Measurements from ENCODE around the gene CASKIN1.
A peak's percentile ranks its signal among the peaks of the same experiment; 100 is the strongest.
"Not testable (repeated sequence)": the region's sequence is repeated elsewhere in the genome, so short reads cannot be mapped to it uniquely, and the experiment has no call there.

The CASKIN1 gene

DNA sequence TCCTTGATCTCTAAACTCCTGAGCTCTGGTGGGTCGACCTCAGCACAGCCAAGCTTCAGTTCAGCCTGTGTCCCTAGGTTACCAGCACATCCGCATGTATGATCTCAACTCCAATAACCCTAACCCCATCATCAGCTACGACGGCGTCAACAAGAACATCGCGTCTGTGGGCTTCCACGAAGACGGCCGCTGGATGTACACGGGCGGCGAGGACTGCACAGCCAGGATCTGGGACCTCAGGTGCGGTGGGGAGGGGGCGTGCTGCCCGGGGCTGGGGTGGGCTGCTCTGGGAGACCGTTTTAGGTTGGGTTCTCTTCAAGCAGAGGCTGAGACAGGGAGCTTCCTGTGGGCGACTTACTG, 10.0 kb upstream of the CASKIN1 start:
- Histone ChIP-seq H3K36me3 (ENCODE audit: control insufficient read depth, insufficient read depth, low read length) (peaks cover 16% of the 10 kb centered on the region), H3K27me3 (replicated peaks; ENCODE audit: control insufficient read depth, insufficient read depth, low read length) (no peaks in the 10 kb centered on the region), H3K4me3 (replicated peaks; ENCODE audit: low read depth, low read length) (peak overlapping the region; percentile 88)
- TF ChIP-seq, protein P1, sequence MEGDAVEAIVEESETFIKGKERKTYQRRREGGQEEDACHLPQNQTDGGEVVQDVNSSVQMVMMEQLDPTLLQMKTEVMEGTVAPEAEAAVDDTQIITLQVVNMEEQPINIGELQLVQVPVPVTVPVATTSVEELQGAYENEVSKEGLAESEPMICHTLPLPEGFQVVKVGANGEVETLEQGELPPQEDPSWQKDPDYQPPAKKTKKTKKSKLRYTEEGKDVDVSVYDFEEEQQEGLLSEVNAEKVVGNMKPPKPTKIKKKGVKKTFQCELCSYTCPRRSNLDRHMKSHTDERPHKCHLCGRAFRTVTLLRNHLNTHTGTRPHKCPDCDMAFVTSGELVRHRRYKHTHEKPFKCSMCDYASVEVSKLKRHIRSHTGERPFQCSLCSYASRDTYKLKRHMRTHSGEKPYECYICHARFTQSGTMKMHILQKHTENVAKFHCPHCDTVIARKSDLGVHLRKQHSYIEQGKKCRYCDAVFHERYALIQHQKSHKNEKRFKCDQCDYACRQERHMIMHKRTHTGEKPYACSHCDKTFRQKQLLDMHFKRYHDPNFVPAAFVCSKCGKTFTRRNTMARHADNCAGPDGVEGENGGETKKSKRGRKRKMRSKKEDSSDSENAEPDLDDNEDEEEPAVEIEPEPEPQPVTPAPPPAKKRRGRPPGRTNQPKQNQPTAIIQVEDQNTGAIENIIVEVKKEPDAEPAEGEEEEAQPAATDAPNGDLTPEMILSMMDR (IDR thresholded peaks at IDR 0.05; ENCODE audit: insufficient read depth, low read length, poor library complexity, severe bottlenecking), result no peak
- DNase-seq (ENCODE audit: extremely low read depth, insufficient read length), result no peak

DNA sequence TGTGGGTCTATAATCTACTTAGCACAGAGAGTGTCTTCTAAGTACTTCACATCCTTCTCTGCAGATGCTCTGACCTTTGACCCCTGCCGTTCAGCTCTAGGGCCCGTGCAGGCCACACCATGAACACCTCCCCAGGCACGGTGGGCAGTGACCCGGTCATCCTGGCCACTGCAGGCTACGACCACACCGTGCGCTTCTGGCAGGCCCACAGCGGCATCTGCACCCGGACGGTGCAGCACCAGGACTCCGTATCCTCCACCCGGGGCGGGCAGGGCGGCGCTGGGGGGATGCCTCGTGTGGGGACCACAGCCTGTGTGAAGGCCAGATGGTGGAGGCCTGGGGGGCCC, 9.5 kb upstream of the CASKIN1 start:
- Histone ChIP-seq H3K36me3 (ENCODE audit: control insufficient read depth, insufficient read depth, low read length) (peaks cover 16% of the 10 kb centered on the region), H3K4me3 (replicated peaks; ENCODE audit: low read depth, low read length) (peak overlapping the region; percentile 88), H3K27me3 (replicated peaks; ENCODE audit: control insufficient read depth, insufficient read depth, low read length) (no peaks in the 10 kb centered on the region)
- DNase-seq (ENCODE audit: extremely low read depth, insufficient read length), result no peak
- TF ChIP-seq, protein P1 (IDR thresholded peaks at IDR 0.05; ENCODE audit: insufficient read depth, low read length, poor library complexity, severe bottlenecking), result no peak

DNA sequence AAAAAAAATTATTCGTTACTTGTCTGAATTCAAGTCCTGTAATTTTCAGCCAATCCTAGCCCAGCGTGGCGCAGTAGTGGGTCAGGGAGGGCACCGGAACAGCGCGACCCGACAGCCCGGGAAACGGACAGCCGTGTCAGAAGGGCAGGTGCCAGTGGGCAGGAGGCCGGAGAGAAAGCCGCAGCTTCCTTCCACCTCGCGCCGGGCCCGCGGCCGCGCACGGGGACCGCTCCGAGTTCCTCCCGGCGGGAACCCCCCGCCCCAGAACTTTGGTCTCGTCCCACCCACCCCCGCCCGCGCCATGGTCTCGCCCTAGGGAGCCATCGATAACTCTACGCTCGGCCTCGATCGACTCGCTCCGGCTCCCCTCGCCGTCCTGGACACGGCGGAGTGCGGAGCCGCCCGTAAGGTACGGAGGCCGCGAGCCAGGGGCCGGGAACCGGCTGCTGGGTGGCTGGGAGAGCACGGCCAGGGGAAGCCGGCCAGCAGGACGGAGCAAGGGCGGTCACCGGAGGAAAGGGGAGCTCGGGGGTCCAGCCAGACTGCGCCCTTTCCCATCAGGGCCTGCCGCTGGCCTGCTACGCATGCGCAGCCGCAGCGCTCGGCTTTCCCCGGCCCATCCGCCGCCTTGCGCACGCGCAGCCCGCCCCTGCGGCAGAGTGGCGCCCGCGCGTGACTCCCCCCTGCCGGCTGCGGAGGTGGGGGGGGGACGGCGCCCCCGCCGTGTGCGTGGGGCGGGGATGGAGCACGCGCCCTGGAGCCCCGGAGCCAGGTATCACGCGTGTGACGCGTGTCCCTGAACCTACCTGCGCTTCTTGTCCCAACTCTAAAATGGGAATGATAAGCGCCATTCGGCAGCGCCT, 8.9 kb upstream of the CASKIN1 start, which contains the start of gene MLST8:
Gene MLST8, plus strand, starts transcription at position 351 of the 863 bp plus-strand sequence. CDS start 632 bp downstream, outside the sequence.
- TF ChIP-seq, protein P1 (IDR thresholded peaks at IDR 0.05; ENCODE audit: insufficient read depth, low read length, poor library complexity, severe bottlenecking), result peak; percentile 13
- Histone ChIP-seq H3K4me3 (replicated peaks; ENCODE audit: low read depth, low read length) (peak within 1 kb of the TSS; percentile 88), H3K27me3 (replicated peaks; ENCODE audit: control insufficient read depth, insufficient read depth, low read length) (no peaks in the 10 kb centered on the region), H3K36me3 (ENCODE audit: control insufficient read depth, insufficient read depth, low read length) (peaks cover 16% of the 10 kb centered on the region)
- peak; percentile 94 for DNase-seq (ENCODE audit: extremely low read depth, insufficient read length)

DNA sequence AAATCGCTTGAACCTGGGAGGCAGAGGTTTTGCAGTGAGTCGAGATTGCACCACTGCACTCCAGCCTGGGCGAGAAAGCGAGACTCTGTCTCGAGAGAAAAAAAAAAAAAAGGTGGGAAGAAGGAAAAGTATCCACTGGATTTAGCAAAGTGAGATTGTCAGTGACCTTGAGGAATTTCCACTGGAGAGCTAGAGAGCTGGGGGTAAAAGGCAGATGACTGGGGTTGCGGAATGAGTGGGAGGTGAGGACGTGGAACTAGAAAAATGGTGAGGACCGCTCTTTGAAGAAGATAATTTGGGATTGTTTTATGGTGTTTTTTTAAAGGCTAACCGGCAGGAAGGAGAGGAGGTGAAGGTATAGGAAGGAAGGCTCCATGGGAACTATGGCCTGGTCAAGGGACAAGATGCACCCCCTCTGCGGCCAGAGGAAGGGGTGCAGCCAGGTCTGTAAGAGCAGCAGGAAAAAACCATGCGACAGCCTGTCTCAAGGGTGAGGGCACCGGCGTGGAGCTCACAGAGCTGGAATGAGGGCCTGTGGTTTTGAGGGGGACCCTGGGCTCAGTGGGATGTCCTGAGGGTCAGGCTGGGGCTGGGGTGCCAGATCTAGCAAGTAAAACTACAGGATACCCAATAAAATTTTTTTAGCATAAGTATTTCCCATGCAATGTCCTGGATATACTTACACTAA, 8.2 kb upstream of the CASKIN1 start:
- DNase-seq (ENCODE audit: extremely low read depth, insufficient read length), result no peak
- Histone ChIP-seq H3K4me3 (replicated peaks; ENCODE audit: low read depth, low read length) (peak overlapping the region; percentile 88), H3K36me3 (ENCODE audit: control insufficient read depth, insufficient read depth, low read length) (peaks cover 14% of the 10 kb centered on the region), H3K27me3 (replicated peaks; ENCODE audit: control insufficient read depth, insufficient read depth, low read length) (no peaks in the 10 kb centered on the region)
- TF ChIP-seq, protein P1 (IDR thresholded peaks at IDR 0.05; ENCODE audit: insufficient read depth, low read length, poor library complexity, severe bottlenecking), result no peak

DNA sequence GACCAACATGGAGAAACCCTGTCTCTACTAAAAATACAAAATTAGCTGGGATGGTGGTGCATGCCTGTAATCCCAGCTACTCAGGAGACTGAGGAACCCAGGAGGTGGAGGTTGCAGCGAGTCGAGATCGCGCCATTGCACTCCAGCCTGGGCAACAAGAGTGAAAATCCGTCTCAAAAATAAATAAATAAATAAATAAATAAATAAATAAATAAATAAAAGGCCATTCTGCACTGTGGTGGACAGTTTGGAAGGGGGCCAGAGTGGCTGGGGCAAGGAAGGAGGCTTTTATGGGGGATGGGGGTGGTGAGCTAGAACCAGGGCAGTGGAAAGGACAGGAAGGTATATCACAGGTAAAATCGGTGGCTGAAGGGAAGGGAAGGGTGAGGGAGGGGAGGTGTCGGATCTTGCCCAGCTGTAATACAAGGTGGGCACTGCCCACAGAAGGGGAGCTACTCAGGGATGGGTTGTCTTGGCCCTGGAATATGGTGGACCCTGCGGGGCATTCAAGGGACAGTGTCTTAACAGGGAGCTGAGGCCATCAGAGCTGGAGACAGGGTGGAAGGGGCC, 6.8 kb upstream of the CASKIN1 start:
- not testable (repeated sequence) for H3K27me3 ChIP-seq (replicated peaks; ENCODE audit: control insufficient read depth, insufficient read depth, low read length); DNase-seq (ENCODE audit: extremely low read depth, insufficient read length); H3K4me3 ChIP-seq (replicated peaks; ENCODE audit: low read depth, low read length)
- peaks cover 10% of the 10 kb centered on the region for H3K36me3 ChIP-seq (ENCODE audit: control insufficient read depth, insufficient read depth, low read length)

DNA sequence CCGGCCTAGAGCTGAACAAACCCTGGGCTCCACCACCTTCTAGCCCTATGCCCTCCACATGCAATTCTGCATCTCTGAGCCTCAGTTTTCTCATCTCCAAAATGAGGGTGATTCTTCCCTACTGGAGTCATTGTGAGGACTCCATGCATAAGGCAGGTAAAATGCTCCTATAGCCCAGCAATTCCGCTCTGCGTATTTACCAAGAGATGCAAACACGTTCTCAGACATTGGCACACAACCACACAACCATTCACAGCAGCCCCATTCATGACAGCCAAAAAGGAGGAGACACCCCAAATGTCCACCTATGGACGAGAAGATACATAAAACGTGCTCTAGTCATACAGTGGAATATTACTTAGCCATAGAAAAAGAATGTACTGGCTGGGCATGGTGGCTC, 3.9 kb upstream of the CASKIN1 start:
- Histone ChIP-seq H3K4me3 (replicated peaks; ENCODE audit: low read depth, low read length) (no peak overlapping the region), H3K36me3 (ENCODE audit: control insufficient read depth, insufficient read depth, low read length) (no peaks in the 10 kb centered on the region), H3K27me3 (replicated peaks; ENCODE audit: control insufficient read depth, insufficient read depth, low read length) (peaks cover 2% of the 10 kb centered on the region; the same call in 1 of the 2 replicates)
- DNase-seq (ENCODE audit: extremely low read depth, insufficient read length), result no peak
- TF ChIP-seq, protein P1 (IDR thresholded peaks at IDR 0.05; ENCODE audit: insufficient read depth, low read length, poor library complexity, severe bottlenecking), result no peak
